CD4-positive, alpha-beta T cell treated with Interferon alpha-2 for 1 hour (primary cell): ENCODE measurements around the gene MPND.
A peak's percentile ranks its signal among the peaks of the same experiment; 100 is the strongest.

Experiments used
- DNase-seq, 2 donors: peaks; one replicate each; pipeline ENCODE4 v3.0.0-alpha.2; 2020 to 2022

Gene MPND

GRCh38 chr19:4350111-4350510 lies 6.7 kb downstream of the MPND start:
- no peak for DNase-seq

- no peak for DNase-seq
Measured at GRCh38 chr19:4350726-4351125, 7.4 kb downstream of the MPND start.

- DNase-seq: peak; percentile 54 to 74
Measured at GRCh38 chr19:4352701-4353121, 9.3 kb downstream of the MPND start.

GRCh38 chr19:4354282-4354681 lies 10.9 kb downstream of the MPND start:
- no peak for DNase-seq

GRCh38 chr19:4354897-4355296 lies 11.5 kb downstream of the MPND start:
- DNase-seq: no peak

GRCh38 chr19:4357095-4357797 lies 13.9 kb downstream of the MPND start:
- no peak for DNase-seq

GRCh38 chr19:4357921-4358326 lies 14.6 kb downstream of the MPND start:
- DNase-seq: no peak

- DNase-seq: no peak
Measured at GRCh38 chr19:4358709-4359626, 15.6 kb downstream of the MPND start.

- DNase-seq: no peak
Measured at GRCh38 chr19:4359627-4360000, 16.3 kb downstream of the MPND start.

- no peak for DNase-seq
Measured at GRCh38 chr19:4360081-4360569, 16.8 kb downstream of the MPND start.

- DNase-seq: no peak
Measured at GRCh38 chr19:4360641-4361151, 17.3 kb downstream of the MPND start.

- DNase-seq: no peak
Measured at GRCh38 chr19:4361152-4362046, 18.0 kb downstream of the MPND start.

- DNase-seq: no peak
Measured at GRCh38 chr19:4362101-4362828, 18.9 kb downstream of the MPND start.

GRCh38 chr19:4362831-4363545 lies 19.6 kb downstream of the MPND start:
- DNase-seq: no peak

- DNase-seq: no peak
Measured at GRCh38 chr19:4363571-4364304, 20.4 kb downstream of the MPND start.

- DNase-seq: no peak
Measured at GRCh38 chr19:4365341-4365740, 22.0 kb downstream of the MPND start.

GRCh38 chr19:4365791-4366665 lies 22.7 kb downstream of the MPND start:
- no peak for DNase-seq

- DNase-seq: no peak
Measured at GRCh38 chr19:4366666-4367335, 23.4 kb downstream of the MPND start.

- DNase-seq: no peak
Measured at GRCh38 chr19:4367336-4367723, 24.0 kb downstream of the MPND start.
